ENCODE data around the gene ZSCAN21.

The ZSCAN21 gene

DNA sequence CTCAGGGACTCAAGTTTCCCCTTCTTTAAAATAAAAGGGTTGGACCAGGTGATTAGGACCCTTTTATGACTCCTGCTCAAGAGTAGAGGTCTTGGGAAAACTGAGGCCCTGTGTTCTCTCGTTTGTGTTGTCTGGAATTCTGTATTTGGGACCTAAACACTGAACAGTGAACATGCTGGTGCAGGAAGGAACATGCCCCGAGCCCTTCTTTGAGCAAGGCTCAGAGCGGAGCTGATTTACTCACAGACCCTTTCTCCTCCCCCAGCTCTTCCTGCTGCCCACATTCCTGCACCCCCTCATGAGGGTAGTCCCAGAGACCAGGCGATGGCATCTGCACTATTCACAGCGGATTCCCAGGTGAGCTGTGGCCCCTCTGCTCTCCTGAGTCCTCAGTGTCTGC is 20.0 kb upstream of the ZSCAN21 start:
- no peak for DNase-seq

DNA sequence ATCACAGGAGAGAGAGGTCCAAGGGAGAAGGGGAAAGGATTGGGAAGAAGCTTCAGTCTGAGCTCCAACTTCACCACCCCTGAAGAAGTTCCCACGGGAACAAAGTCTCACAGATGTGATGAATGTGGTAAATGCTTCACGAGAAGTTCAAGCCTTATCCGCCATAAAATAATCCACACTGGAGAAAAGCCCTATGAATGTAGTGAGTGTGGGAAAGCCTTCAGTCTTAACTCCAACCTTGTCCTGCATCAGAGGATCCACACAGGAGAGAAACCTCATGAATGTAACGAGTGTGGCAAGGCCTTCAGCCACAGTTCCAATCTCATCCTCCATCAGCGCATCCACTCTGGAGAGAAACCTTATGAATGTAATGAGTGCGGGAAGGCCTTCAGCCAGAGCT is 16.0 kb upstream of the ZSCAN21 start:
- DNase-seq: no peak

DNA sequence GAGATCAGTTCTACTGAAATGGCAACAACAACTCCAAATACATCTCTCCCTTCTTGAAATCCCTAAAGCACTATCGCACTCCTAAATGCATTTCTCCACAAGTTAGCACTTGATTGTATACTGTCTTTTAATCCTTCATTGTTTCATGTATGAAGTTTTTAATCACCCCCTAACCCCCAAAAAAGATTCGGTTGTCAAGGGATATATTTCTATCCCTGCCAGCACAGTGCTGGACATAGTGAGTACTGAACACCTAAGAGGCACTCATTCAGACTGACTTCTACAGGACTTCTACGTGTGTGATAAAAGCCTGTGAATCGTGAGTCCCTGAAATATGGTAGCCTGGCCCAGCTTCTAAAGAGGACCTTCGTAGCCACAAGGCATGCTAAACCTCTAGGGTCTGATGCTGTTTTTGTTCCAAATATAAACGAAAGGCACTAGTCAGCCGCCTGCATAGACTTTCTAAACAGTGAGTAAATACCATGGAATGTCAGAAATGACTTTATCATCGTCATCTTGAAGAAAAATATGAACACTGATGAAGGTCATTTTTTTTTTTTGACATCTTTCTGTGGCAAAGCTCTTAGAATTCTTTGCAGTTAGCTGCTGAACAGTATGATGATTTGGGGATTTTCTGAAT is 14.6 kb upstream of the ZSCAN21 start:
- no peak for DNase-seq

- no peak for DNase-seq
Measured at GRCh38 chr7:100035876-100036275, 13.7 kb upstream of the ZSCAN21 start.

DNA sequence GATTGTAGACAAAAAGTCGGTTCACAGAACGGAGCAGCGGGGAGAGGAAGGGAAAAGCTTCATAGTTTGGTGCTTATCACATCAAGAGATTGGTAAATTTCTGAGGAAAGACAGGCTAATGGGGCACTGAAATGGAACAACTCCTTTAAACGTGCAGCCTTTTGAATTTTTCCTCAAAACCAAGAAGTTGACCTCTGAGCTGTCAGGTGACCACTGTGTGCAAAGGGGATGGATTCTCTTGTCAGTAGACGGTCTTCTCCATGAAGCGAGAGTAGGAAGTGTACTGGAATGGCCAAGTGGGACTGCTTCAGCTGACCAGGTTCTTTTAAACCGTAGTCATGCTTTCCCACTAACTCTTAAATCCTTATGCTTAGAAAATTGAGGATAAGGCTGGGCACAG is 11.2 kb upstream of the ZSCAN21 start:
- no peak for DNase-seq

GRCh38 chr7:100040575-100040974 is 9.0 kb upstream of the ZSCAN21 start:
- no peak for DNase-seq

- no peak for DNase-seq
Measured at GRCh38 chr7:100044718-100045117, 4.9 kb upstream of the ZSCAN21 start.

DNA sequence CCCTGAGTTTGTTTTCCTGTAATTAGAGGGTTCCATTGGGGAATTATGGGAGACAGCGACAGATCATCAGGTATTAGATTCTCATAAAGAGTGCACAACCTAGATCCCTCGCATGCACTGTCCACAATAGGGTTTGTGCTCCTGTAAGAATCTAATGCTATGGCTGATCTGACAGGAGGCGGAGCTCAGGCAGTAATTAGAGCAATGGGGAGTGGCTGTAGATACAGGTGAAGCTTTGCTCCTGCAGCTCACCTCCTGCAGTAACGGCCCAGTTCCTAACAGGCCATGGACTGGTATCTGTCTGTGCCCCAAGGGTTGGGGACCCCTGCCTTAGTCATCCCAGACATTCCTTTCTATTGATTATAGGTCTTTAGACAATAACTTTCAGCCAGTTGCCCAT is 894 bp upstream of the ZSCAN21 start:
- no peak for DNase-seq

- no peak for DNase-seq
Measured at GRCh38 chr7:100051611-100052010, 2.0 kb downstream of the ZSCAN21 start.

DNA sequence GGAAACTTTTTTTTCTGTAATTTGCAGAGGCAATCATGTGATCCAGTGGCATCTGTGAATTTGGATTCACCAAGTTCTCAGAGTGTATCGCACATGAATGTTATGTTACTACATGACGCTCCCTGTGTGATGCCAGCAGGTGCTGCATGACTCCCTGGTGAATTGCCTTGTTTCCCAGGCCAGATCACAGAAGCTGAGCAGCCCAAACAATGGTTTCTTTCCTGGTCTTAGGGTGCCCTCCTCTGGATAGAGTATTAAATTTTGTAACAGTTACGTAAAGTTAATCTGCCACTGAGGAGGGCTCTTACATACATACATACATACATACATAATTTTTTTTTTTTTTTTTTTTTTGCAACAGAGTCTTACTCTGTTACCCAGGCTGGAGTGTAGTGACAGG is 3.6 kb downstream of the ZSCAN21 start:
- DNase-seq: no peak

- no peak for DNase-seq
Measured at GRCh38 chr7:100057006-100057405, 7.4 kb downstream of the ZSCAN21 start.

DNA sequence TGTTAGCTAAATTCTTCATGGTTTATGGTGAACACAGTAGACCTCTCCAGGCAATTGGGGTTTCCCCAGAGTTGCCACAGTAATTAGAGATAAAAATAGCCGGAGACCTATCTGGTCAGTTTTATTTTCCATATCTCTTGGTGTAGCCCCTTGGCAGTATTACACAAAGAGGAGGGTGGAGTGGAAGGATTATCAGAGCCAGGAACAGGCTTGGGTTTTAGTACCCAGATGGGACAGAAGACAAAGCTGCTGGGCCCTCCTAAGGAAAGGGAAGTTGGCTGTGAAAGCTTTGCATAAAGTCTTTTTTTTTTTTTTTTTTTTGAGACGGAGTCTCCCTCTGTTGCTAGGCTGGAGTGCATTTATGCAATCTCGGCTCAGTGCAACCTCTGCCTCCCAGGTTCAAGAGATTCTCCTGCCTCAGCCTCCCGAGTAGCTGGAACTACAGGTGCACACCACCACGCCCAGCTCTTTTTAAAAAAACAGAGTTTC is 9.7 kb downstream of the ZSCAN21 start:
- no peak for DNase-seq

DNA sequence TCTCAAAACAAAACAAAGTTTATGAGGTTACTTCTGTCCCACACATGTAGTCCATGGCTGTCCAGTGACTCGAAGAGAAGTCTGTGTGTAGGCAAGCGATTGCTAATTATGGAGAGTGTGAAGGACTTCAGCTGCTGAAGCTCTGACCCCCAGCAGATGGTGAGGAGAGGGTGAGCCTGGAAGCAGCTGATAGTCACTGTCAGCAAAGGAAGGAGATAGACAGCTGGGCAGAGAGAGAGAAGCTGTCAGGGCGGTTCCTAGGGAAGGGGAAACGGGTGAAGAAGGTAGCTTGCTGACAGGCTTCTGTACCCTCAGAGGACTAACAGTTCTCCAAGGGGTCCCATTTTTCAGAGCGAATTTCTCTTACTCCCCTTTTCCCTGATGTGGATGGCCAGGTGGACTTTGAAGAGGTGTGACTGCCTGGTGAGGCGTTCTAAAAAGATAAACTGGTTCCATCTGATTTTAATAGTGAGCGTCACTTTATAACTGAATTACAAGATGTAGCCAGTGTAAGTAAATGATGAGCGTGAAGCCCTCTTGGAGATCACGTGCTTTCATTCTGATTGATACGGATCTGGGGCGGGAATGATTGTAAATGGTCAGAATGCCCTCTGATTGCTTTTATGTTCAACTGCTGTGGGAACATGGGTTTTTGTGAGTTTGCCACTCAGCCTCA is 12.1 kb downstream of the ZSCAN21 start:
- DNase-seq: no peak

- no peak for DNase-seq
Measured at GRCh38 chr7:100063376-100063775, 13.8 kb downstream of the ZSCAN21 start.

GRCh38 chr7:100064162-100064561 is 14.6 kb downstream of the ZSCAN21 start:
- no peak for DNase-seq

- no peak for DNase-seq
Measured at GRCh38 chr7:100065452-100066186, 16.0 kb downstream of the ZSCAN21 start.

- DNase-seq: no peak
Measured at GRCh38 chr7:100066953-100067352, 17.4 kb downstream of the ZSCAN21 start.

DNA sequence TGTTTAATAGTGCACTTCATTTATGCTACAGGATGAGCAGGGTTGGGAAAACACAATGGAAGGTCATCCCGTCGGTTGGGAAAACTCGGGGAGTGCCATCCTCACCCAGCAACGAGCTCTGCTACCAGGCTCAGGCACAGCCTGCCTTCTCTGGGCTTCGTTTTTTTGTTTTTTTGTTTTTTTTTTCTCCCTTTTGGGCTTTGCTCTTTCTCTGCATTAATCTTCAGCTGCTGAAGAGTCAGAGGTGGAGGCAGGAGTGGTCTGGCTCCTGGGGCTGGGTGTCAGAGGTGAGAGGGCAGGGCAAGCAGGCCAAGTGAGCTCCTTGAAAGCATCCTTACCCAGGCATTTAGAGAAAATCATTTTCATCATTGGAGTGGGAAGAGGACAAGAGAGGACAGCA is 20.4 kb downstream of the ZSCAN21 start:
- no peak for DNase-seq

- no peak for DNase-seq
Measured at GRCh38 chr7:100071018-100071723, 21.6 kb downstream of the ZSCAN21 start.

GRCh38 chr7:100072462-100072861 is 22.9 kb downstream of the ZSCAN21 start:
- DNase-seq: no peak

DNA sequence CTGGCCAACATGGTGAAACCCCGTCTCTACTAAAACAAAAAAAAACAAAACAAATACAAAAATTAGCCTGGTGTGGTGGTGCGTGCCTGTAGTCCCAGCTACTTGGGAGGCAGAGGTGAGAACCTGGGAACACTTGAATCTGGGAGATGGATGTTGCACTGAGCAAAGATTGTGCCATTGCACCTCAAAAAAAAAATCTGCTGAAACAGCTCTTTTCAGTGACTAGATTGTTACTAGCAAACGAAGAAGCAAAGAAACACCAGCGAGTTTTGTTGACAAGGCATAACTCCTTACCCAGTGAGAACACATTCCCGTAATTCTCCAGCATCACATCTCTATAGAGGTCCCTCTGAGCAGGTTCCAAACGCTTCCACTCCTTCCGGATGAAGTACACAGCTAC is 25.3 kb downstream of the ZSCAN21 start:
- no peak for DNase-seq

DNA sequence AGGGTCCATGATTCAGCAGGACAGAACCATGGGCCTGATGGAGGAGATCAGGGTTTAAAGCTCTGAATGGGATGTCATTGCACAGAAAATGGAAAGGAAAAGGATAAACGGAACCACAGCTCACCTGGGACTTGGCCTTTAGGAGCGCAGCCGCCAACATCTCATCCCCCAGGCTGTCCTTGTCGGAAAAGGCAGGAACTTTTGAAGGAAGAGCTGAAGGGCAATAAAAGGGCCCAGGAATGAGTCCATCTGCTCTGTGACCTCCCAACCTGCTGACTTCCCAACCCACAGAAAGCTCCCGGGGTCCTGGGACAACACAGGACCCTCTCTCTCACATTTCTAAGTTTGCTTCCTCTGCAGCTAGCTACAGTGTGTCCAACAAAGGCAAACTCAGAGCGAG is 25.8 kb downstream of the ZSCAN21 start:
- DNase-seq: no peak

- no peak for DNase-seq
Measured at GRCh38 chr7:100077205-100077604, 27.6 kb downstream of the ZSCAN21 start.

Measured in T1000 (cell line).